Glutamatergic neuron (in vitro differentiated cells): ENCODE results near the gene TMEM250. TPM values are rescaled to one million over a fixed set of nuclear protein-coding genes. Genes with fewer than 3 reads are reported as not detected.

Source experiments
- DNase-seq: peaks from one replicate; pipeline ENCODE4 v3.0.0; 2022
- H3K27ac Mint-ChIP-seq: one replicate; pipeline ENCODE4 v1.8.0; 2020; ENCODE audit warnings: mild to moderate bottlenecking, mixed read lengths, inconsistent platforms; ENCODE audit not compliant: unreplicated experiment
- H3K27me3 Mint-ChIP-seq: one replicate; pipeline ENCODE4 v1.8.0; 2020; ENCODE audit warnings: mild to moderate bottlenecking, moderate library complexity, mixed read lengths, inconsistent platforms; ENCODE audit not compliant: unreplicated experiment
- H3K36me3 Mint-ChIP-seq: one replicate; pipeline ENCODE4 v1.8.0; 2020; ENCODE audit warnings: mild to moderate bottlenecking, mixed read lengths, inconsistent platforms; ENCODE audit not compliant: unreplicated experiment
- H3K4me1 Mint-ChIP-seq: one replicate; pipeline ENCODE4 v1.8.0; 2020; ENCODE audit warnings: mild to moderate bottlenecking, low read depth, mixed read lengths, inconsistent platforms; ENCODE audit not compliant: unreplicated experiment
- H3K4me3 Mint-ChIP-seq: one replicate; pipeline ENCODE4 v1.8.0; 2020; ENCODE audit warnings: mild to moderate bottlenecking, mixed read lengths, inconsistent platforms; ENCODE audit not compliant: unreplicated experiment
- H3K9me3 Mint-ChIP-seq: one replicate; pipeline ENCODE4 v1.8.0; 2020; ENCODE audit warnings: mild to moderate bottlenecking, moderate library complexity, mixed read lengths, inconsistent platforms; ENCODE audit not compliant: unreplicated experiment
- CTCF ChIP-seq: fragments of 200-600 bp; sonication (generic); IDR thresholded peaks from one replicate; pipeline ENCODE4 v1.5.0; 2021; ENCODE audit not compliant: partially characterized antibody, unreplicated experiment
- total RNA-seq: library from RNA; stranded (reverse); fragmentation: NEBNext Ultra II Directional; extraction: Animal tissue kit (Norgen Biotek cat#: 25700); gene quantifications from one replicate; pipeline ENCODE4 v1.2.1, GENCODE V29; 2021; ENCODE audit not compliant: unreplicated experiment

Gene TMEM250
- total RNA-seq, 1 donor from 2014 or later = 16.0 TPM

GRCh38 chr9:136075881-136076678, 42.6 kb downstream of the TMEM250 start:
- peaks cover 4% of the 10 kb centered on the region for H3K4me1 Mint-ChIP-seq
- H3K4me3 Mint-ChIP-seq = no peak overlapping the region
- no peak overlapping the region for H3K27ac Mint-ChIP-seq

GRCh38 chr9:136075134-136075841, 43.4 kb downstream of the TMEM250 start:
- H3K36me3 Mint-ChIP-seq = no peaks in the 10 kb centered on the region
- H3K9me3 Mint-ChIP-seq = peaks cover 2% of the 10 kb centered on the region
- DNase-seq = no peak
- no peak overlapping the region for H3K4me3 Mint-ChIP-seq
- H3K27ac Mint-ChIP-seq = no peak overlapping the region
- H3K4me1 Mint-ChIP-seq = peaks cover 4% of the 10 kb centered on the region
- TF ChIP-seq CTCF = no peak
- H3K27me3 Mint-ChIP-seq = peaks cover 3% of the 10 kb centered on the region

More at GRCh38 chr9:136075881-136076678, 42.6 kb downstream of the TMEM250 start:
- Mint-ChIP-seq H3K36me3 (no peaks in the 10 kb centered on the region), H3K9me3 (peaks cover 2% of the 10 kb centered on the region), H3K27me3 (peaks cover 3% of the 10 kb centered on the region)
- no peak for TF ChIP-seq CTCF
- DNase-seq = no peak

- DNase-seq = no peak
- TF ChIP-seq CTCF = no peak
- Mint-ChIP-seq H3K36me3 (no peaks in the 10 kb centered on the region), H3K27ac (no peak overlapping the region), H3K4me1 (peaks cover 6% of the 10 kb centered on the region), H3K27me3 (peaks cover 3% of the 10 kb centered on the region), H3K9me3 (peaks cover 2% of the 10 kb centered on the region), H3K4me3 (no peak overlapping the region)
These were observed 44.0 kb downstream of the TMEM250 start for GRCh38 chr9:136074706-136075105.

Other genes with a start within 250 kb of the TMEM250 start
- 150 TPM for gene CAMSAP1, start 211.3 kb downstream of the TMEM250 start, total RNA-seq
- gene UBAC1, start 157.5 kb downstream of the TMEM250 start, total RNA-seq = 48.4 TPM
- 3.9 TPM for gene NACC2, start 23.6 kb downstream of the TMEM250 start, total RNA-seq
- 0.81 TPM for gene LHX3, start 86.3 kb upstream of the TMEM250 start, total RNA-seq
- gene QSOX2, start 126.9 kb upstream of the TMEM250 start, total RNA-seq = 21.2 TPM
- gene CCDC187, start 185.2 kb upstream of the TMEM250 start, total RNA-seq = 15.8 TPM
- 140 TPM for gene GPSM1, start 208.7 kb upstream of the TMEM250 start, total RNA-seq
- gene DNLZ, start 244.9 kb upstream of the TMEM250 start, total RNA-seq = 16.5 TPM